Measurements from ENCODE around the gene MYO7A.

DNA sequence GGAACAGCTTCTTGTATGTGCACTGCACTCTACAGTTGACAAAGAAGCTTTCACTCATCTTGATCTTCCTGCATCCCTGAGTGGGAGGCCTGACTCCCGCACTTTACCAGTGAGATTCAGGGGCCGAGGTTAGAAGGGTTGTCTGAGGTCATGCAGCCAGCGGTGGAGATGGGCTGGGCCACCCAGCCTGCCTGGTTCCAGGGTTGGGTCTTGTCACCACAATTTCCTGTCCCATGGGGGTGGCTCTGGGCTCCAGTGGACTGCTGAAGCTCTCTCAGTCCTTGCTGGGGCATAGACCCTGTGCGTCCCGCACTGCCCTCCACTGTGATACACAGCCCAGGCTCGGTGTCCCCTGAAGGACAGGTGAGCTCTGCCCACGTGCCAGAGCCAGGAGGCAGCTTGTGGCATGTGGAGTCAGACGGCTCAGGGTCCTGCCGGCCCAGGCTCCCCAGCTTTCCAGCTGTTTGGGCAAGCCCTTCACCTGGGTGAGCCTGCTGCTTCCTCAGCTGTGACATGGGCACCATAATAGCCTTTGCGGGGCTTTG lies 6.9 kb upstream of the MYO7A start:
- TF ChIP-seq, protein P1, sequence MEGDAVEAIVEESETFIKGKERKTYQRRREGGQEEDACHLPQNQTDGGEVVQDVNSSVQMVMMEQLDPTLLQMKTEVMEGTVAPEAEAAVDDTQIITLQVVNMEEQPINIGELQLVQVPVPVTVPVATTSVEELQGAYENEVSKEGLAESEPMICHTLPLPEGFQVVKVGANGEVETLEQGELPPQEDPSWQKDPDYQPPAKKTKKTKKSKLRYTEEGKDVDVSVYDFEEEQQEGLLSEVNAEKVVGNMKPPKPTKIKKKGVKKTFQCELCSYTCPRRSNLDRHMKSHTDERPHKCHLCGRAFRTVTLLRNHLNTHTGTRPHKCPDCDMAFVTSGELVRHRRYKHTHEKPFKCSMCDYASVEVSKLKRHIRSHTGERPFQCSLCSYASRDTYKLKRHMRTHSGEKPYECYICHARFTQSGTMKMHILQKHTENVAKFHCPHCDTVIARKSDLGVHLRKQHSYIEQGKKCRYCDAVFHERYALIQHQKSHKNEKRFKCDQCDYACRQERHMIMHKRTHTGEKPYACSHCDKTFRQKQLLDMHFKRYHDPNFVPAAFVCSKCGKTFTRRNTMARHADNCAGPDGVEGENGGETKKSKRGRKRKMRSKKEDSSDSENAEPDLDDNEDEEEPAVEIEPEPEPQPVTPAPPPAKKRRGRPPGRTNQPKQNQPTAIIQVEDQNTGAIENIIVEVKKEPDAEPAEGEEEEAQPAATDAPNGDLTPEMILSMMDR (optimal IDR thresholded peaks at IDR 0.05 in 1 of 3, IDR thresholded peaks at IDR 0.05 in 1 of 3, conservative IDR thresholded peaks at IDR 0.05 in 1 of 3; ENCODE audit: extremely low read depth in 1 of 3, insufficient read depth in 2 of 3, low read length in 3 of 3), result no peak
- TF ChIP-seq EZH2 (IDR thresholded peaks at IDR 0.05; ENCODE audit: low read length), result no peak

Measured in keratinocyte (primary cell).